Measurements from ENCODE around the gene CDHR3. TPM values are rescaled to one million over a fixed set of nuclear protein-coding genes. Genes with fewer than 3 reads are reported as not detected.
A peak's percentile ranks its signal among the peaks of the same experiment; 100 is the strongest.

The CDHR3 gene
- total and polyA plus RNA-seq, 4 experiments from 2014 or later: 1.3 to 12.1 (median 6.7) TPM

DNA sequence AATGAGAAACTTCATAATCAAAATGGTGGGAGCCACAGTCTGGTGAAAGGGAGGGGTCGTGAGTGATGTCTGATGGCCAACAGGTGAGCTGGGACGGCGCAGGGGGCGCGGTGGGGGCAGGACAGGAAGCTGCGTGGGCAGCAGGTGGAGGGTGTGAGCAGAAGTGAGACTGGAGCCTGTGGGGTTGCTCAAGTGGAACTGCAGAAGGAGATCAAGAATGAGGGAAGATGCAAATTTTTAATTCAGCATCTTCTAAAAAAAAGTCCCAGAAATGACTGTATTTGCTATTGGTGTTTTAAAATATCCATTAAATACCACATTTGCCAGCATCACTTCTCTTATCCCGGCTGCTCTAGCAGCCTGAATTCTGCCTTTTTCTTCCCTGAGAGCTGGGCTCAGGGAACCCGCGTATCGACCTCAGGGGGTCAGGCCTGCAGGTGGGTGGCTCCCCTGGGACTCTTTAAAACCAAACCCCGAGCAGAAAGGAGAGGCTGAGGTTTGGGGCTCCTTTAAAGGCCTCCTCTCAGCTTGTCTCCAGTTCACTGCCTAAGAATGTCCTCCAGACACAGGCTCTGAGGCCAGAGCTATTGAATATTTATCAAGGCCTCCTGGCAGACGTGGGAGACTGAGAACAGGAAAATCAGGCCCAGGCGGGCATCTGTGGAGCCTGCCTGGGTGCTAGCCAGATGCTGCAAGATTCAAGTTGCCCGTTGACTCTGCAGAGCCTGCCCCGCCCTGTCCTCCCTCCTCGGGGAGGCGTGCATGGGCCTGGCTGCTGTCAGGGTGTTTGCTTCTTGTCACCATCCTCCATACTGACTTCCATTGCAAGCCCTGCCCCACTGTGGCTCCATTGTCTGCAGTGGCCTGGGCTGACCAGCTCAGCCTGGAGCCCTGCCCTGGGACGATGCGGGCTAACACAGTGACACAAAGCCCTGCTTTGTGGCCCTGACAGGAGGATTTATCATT, 95.2 kb downstream of the CDHR3 start:
- DNase-seq: no peak
- Mint-ChIP-seq H3K4me1 (peaks cover 8 to 32% (median 17%) of the 10 kb centered on the region in 4 donors), H3K27me3 (peaks cover 0 to 4% of the 10 kb centered on the region in 2 donors), H3K27ac (no peak overlapping the region), H3K9me3 (peaks cover 0 to 2% (median 0%) of the 10 kb centered on the region in 8 donors), H3K4me3 (peak overlapping the region in 3 of 8 donors; percentile 6 to 64 (median 51)), H3K36me3 (no peaks in the 10 kb centered on the region)
- H3K4me1 ChIP-seq (ENCODE audit: insufficient read depth, low read length): peaks cover 16% of the 10 kb centered on the region
- no peaks in the 10 kb centered on the region for H3K27me3 ChIP-seq (ENCODE audit: insufficient read depth, low read length)
- H3K9me3 ChIP-seq (ENCODE audit: control insufficient read depth in 1 of 2, low read length in 2 of 2): no peaks in the 10 kb centered on the region
- no peak overlapping the region for H3K27ac ChIP-seq (ENCODE audit: low read depth, low read length)
- POLR2A ChIA-PET (ENCODE audit: partially characterized antibody): interaction anchor here (0.9 to 3.1 kb wide), 3 partner anchors 14 to 96 kb away, joined by 3 to 25 read pairs (median 5); no protein-coding TSS in a partner anchor
- no peak overlapping the region for H3K4me3 ChIP-seq (ENCODE audit: low read length in 2 of 2)
- CTCF ChIA-PET (ENCODE audit: partially characterized antibody): interaction anchor here (0.6 to 13.5 kb wide), 21 partner anchors 8 to 298 kb away, joined by 3 to 423 read pairs (median 5); partner anchors contain the start of gene SYPL1
- no peaks in the 10 kb centered on the region for H3K36me3 ChIP-seq (ENCODE audit: insufficient read depth, low read length)
- intact Hi-C loops (cut with micrococcal nuclease): loop anchor here (1.0 to 10.0 kb wide), 6 partner anchors 13 to 407 kb away; no protein-coding TSS in a partner anchor

GRCh38 chr7:106058928-106059324, 95.9 kb downstream of the CDHR3 start:
- Mint-ChIP-seq H3K27ac (no peak overlapping the region), H3K4me1 (peaks cover 8 to 34% (median 17%) of the 10 kb centered on the region in 4 donors), H3K27me3 (peaks cover 0 to 4% of the 10 kb centered on the region in 2 donors), H3K4me3 (no peak overlapping the region), H3K9me3 (peaks cover 0 to 2% (median 0%) of the 10 kb centered on the region in 8 donors), H3K36me3 (no peaks in the 10 kb centered on the region)
- ChIA-PET CTCF (ENCODE audit: partially characterized antibody) (interaction anchor here (1.1 to 13.5 kb wide), 4 partner anchors 14 to 100 kb away, joined by 3 to 423 read pairs (median 26); partner anchors contain the start of gene SYPL1), POLR2A (ENCODE audit: partially characterized antibody) (interaction anchor here (1.0 to 3.1 kb wide), 2 partner anchors 13 to 95 kb away, joined by 5 to 25 read pairs; no protein-coding TSS in a partner anchor)
- Histone ChIP-seq H3K9me3 (ENCODE audit: control insufficient read depth in 1 of 2, low read length in 2 of 2) (no peaks in the 10 kb centered on the region), H3K4me3 (ENCODE audit: low read length in 2 of 2) (no peak overlapping the region), H3K36me3 (ENCODE audit: insufficient read depth, low read length) (no peaks in the 10 kb centered on the region), H3K4me1 (ENCODE audit: insufficient read depth, low read length) (peaks cover 16% of the 10 kb centered on the region), H3K27ac (ENCODE audit: low read depth, low read length) (no peak overlapping the region), H3K27me3 (ENCODE audit: insufficient read depth, low read length) (no peaks in the 10 kb centered on the region)
- intact Hi-C loops (cut with micrococcal nuclease): loop anchor here (5.0 to 10.0 kb wide), 2 partner anchors 33 to 406 kb away; no protein-coding TSS in a partner anchor
- DNase-seq: no peak

DNA sequence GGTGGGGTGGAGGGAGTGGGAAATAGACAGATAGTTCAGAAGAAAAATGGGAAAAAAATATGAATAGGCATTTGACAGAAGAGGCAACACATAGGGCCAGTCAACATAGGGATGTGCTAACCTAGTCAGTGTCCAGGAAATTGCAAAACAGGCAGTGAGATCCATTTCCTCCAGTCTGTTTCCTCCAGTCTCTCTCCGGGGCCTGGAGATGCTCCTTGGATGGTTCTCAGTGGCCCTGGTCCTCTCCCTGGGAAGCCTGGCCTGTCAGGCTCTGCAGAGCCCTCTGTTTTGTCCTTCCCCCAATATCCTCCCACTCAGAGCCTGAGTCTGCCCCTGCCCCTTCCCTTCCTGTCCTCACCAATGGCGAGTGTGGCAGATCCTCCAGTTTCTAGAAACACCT, 96.5 kb downstream of the CDHR3 start:
- Histone ChIP-seq H3K27me3 (ENCODE audit: insufficient read depth, low read length) (no peaks in the 10 kb centered on the region), H3K4me3 (ENCODE audit: low read length in 2 of 2) (no peak overlapping the region), H3K4me1 (ENCODE audit: insufficient read depth, low read length) (peaks cover 16% of the 10 kb centered on the region), H3K36me3 (ENCODE audit: insufficient read depth, low read length) (no peaks in the 10 kb centered on the region), H3K27ac (ENCODE audit: low read depth, low read length) (no peak overlapping the region), H3K9me3 (ENCODE audit: control insufficient read depth in 1 of 2, low read length in 2 of 2) (no peaks in the 10 kb centered on the region)
- ChIA-PET CTCF (ENCODE audit: partially characterized antibody) (interaction anchor here (3.9 to 13.5 kb wide), 2 partner anchors 13 to 99 kb away, joined by 43 to 423 read pairs; no protein-coding TSS in a partner anchor), POLR2A (ENCODE audit: partially characterized antibody) (no interaction called here)
- Mint-ChIP-seq H3K27me3 (peaks cover 0 to 4% of the 10 kb centered on the region in 2 donors), H3K4me1 (peaks cover 8 to 34% (median 17%) of the 10 kb centered on the region in 4 donors), H3K27ac (peak overlapping the region in 2 of 7 donors; percentile 54 to 62), H3K9me3 (peaks cover 0 to 2% (median 0%) of the 10 kb centered on the region in 8 donors), H3K36me3 (no peaks in the 10 kb centered on the region), H3K4me3 (no peak overlapping the region)
- DNase-seq: no peak
- intact Hi-C loops (cut with micrococcal nuclease): loop anchor here (5.0 to 10.0 kb wide), 2 partner anchors 33 to 405 kb away; no protein-coding TSS in a partner anchor

- no peaks in the 10 kb centered on the region for H3K36me3 Mint-ChIP-seq
- ChIA-PET CTCF (ENCODE audit: partially characterized antibody) (interaction anchor here (0.9 to 13.5 kb wide), 4 partner anchors 9 to 98 kb away, joined by 3 to 423 read pairs (median 6); no protein-coding TSS in a partner anchor), POLR2A (ENCODE audit: partially characterized antibody) (no interaction called here)
- H3K27me3 Mint-ChIP-seq: peaks cover 0 to 4% of the 10 kb centered on the region in 2 donors
- H3K27ac Mint-ChIP-seq: no peak overlapping the region
- DNase-seq: no peak
- Histone ChIP-seq H3K9me3 (ENCODE audit: control insufficient read depth in 1 of 2, low read length in 2 of 2) (no peaks in the 10 kb centered on the region), H3K4me1 (ENCODE audit: insufficient read depth, low read length) (peaks cover 16% of the 10 kb centered on the region), H3K4me3 (ENCODE audit: low read length in 2 of 2) (no peak overlapping the region), H3K36me3 (ENCODE audit: insufficient read depth, low read length) (no peaks in the 10 kb centered on the region), H3K27ac (ENCODE audit: low read depth, low read length) (no peak overlapping the region), H3K27me3 (ENCODE audit: insufficient read depth, low read length) (no peaks in the 10 kb centered on the region)
- peaks cover 0 to 2% (median 0%) of the 10 kb centered on the region in 8 donors for H3K9me3 Mint-ChIP-seq
- H3K4me1 Mint-ChIP-seq: peaks cover 8 to 34% (median 17%) of the 10 kb centered on the region in 4 donors
- intact Hi-C loops (cut with micrococcal nuclease): no loop called here
- no peak overlapping the region for H3K4me3 Mint-ChIP-seq
Observed at GRCh38 chr7:106060394-106060920, 97.4 kb downstream of the CDHR3 start.

DNA sequence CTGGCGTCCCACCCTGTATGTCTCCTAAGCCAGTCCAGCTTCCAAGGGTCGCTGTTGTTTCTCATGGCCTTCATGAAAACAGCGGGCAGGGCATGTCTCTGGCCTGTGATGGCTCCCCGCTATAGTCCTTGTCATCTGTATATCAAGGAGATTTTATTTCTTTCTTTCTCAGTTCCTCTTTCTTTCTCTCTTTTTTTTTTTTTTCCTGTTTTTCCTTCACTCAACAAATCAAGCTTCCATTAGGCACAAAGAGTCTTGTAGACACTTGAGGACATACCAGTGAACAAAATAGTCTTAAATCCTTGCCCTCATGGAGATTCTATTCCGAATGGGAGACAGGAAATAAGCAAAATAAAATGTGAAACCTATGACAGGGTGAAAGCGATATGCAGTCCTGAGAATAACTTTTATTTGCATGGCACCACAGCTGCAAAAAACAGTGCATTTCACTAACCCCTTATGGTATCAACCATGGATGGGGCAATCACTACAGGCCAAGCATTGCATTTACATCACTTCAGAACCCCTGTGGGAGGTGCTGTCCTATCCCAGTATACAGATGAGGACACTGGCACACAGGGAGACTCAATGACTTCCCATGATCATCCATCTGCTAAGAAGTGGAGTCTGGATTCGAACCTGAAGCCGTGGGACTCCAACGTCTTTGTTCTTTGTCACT, 98.4 kb downstream of the CDHR3 start:
- no peak for DNase-seq
- H3K4me1 ChIP-seq (ENCODE audit: insufficient read depth, low read length): peaks cover 16% of the 10 kb centered on the region
- no peaks in the 10 kb centered on the region for H3K27me3 ChIP-seq (ENCODE audit: insufficient read depth, low read length)
- H3K4me3 ChIP-seq (ENCODE audit: low read length in 2 of 2): no peak overlapping the region
- H3K9me3 Mint-ChIP-seq: peaks cover 0 to 2% (median 0%) of the 10 kb centered on the region in 8 donors
- no peak overlapping the region for H3K27ac ChIP-seq (ENCODE audit: low read depth, low read length)
- ChIA-PET POLR2A (ENCODE audit: partially characterized antibody) (interaction anchor here (1.2 kb wide), 1 partner anchor 10 kb away, joined by 4 read pairs; no protein-coding TSS in a partner anchor), CTCF (ENCODE audit: partially characterized antibody) (interaction anchor here (1.6 to 13.5 kb wide), 2 partner anchors 10 to 97 kb away, joined by 6 to 423 read pairs; no protein-coding TSS in a partner anchor)
- H3K36me3 Mint-ChIP-seq: no peaks in the 10 kb centered on the region
- no peaks in the 10 kb centered on the region for H3K36me3 ChIP-seq (ENCODE audit: insufficient read depth, low read length)
- intact Hi-C loops (cut with micrococcal nuclease): no loop called here
- peaks cover 8 to 34% (median 17%) of the 10 kb centered on the region in 4 donors for H3K4me1 Mint-ChIP-seq
- H3K4me3 Mint-ChIP-seq: no peak overlapping the region
- peaks cover 0 to 4% of the 10 kb centered on the region in 2 donors for H3K27me3 Mint-ChIP-seq
- no peak overlapping the region for H3K27ac Mint-ChIP-seq
- H3K9me3 ChIP-seq (ENCODE audit: control insufficient read depth in 1 of 2, low read length in 2 of 2): no peaks in the 10 kb centered on the region

- CTCF ChIA-PET (ENCODE audit: partially characterized antibody): interaction anchor here (13.5 kb wide), 1 partner anchor 97 kb away, joined by 423 read pairs; no protein-coding TSS in a partner anchor
- H3K27ac Mint-ChIP-seq: peak overlapping the region in 1 of 7 donors; percentile 26
- H3K4me3 ChIP-seq (ENCODE audit: low read length in 2 of 2): no peak overlapping the region
Observed at GRCh38 chr7:106062006-106062405, 98.9 kb downstream of the CDHR3 start.

More at GRCh38 chr7:106062006-106062405, 98.9 kb downstream of the CDHR3 start:
- no peak overlapping the region for H3K27ac ChIP-seq (ENCODE audit: low read depth, low read length)
- no peak overlapping the region for H3K4me3 Mint-ChIP-seq
- peaks cover 0 to 2% (median 0%) of the 10 kb centered on the region in 8 donors for H3K9me3 Mint-ChIP-seq
- H3K36me3 ChIP-seq (ENCODE audit: insufficient read depth, low read length): no peaks in the 10 kb centered on the region
- H3K9me3 ChIP-seq (ENCODE audit: control insufficient read depth in 1 of 2, low read length in 2 of 2): no peaks in the 10 kb centered on the region
- no peaks in the 10 kb centered on the region for H3K27me3 Mint-ChIP-seq
- no peak for DNase-seq
- H3K4me1 ChIP-seq (ENCODE audit: insufficient read depth, low read length): peaks cover 15% of the 10 kb centered on the region
- POLR2A ChIA-PET (ENCODE audit: partially characterized antibody): interaction anchor here (1.2 kb wide), 1 partner anchor 9 kb away, joined by 4 read pairs; no protein-coding TSS in a partner anchor
- no peaks in the 10 kb centered on the region for H3K36me3 Mint-ChIP-seq
- H3K4me1 Mint-ChIP-seq: peaks cover 7 to 30% (median 14%) of the 10 kb centered on the region in 4 donors
- intact Hi-C loops (cut with micrococcal nuclease): loop anchor here (1.0 kb wide), 1 partner anchor 15 kb away; no protein-coding TSS in a partner anchor
- no peaks in the 10 kb centered on the region for H3K27me3 ChIP-seq (ENCODE audit: insufficient read depth, low read length)

Data from CD4-positive, alpha-beta memory T cell (primary cell).